ENCODE measurements around the gene ITGA8. TPM values are rescaled to one million over a fixed set of nuclear protein-coding genes. Genes with fewer than 3 reads are reported as not detected.

The ITGA8 gene
- total and polyA plus RNA-seq, 2 of the 13 experiments (the other 11 are each of a cell fraction or from before 2014, with no cell fraction given), result not detected

GRCh38 chr10:15485027-15485426 lies 234.7 kb downstream of the ITGA8 start:
- TF ChIP-seq ZNF598 (CRISPR knock-in tag; IDR thresholded peaks at IDR 0.05; ENCODE audit: borderline replicate concordance) (no peak), ZNF180 (CRISPR knock-in tag; IDR thresholded peaks at IDR 0.05; ENCODE audit: borderline replicate concordance, low read depth) (no peak), GATAD1 (CRISPR knock-in tag; IDR thresholded peaks at IDR 0.05) (no peak), HOXD1 (CRISPR knock-in tag; IDR thresholded peaks at IDR 0.05) (no peak), ZMYM4 (CRISPR knock-in tag; IDR thresholded peaks at IDR 0.05) (no peak), TMF1 (CRISPR knock-in tag; IDR thresholded peaks at IDR 0.05; ENCODE audit: low read depth) (no peak), KMT2B (CRISPR knock-in tag; IDR thresholded peaks at IDR 0.05) (no peak), ZNF550 (CRISPR knock-in tag; IDR thresholded peaks at IDR 0.05; ENCODE audit: borderline replicate concordance) (no peak), ZNF441 (CRISPR knock-in tag; IDR thresholded peaks at IDR 0.05; ENCODE audit: borderline replicate concordance) (no peak), ZNF33B (CRISPR knock-in tag; IDR thresholded peaks at IDR 0.05) (no peak), FUBP1 (CRISPR knock-in tag; IDR thresholded peaks at IDR 0.05; ENCODE audit: borderline replicate concordance) (no peak), ZNF629 (CRISPR knock-in tag; conservative IDR thresholded peaks at IDR 0.05) (no peak), SMYD3 (CRISPR knock-in tag; IDR thresholded peaks at IDR 0.05) (no peak), RFX1 (IDR thresholded peaks at IDR 0.05) (no peak), GMEB2 (CRISPR knock-in tag; IDR thresholded peaks at IDR 0.05; ENCODE audit: low read depth) (no peak), ZNF512 (CRISPR knock-in tag; IDR thresholded peaks at IDR 0.05) (no peak)
- ChIA-PET CTCF (ENCODE audit: low intra/inter-chr PET ratio, low total read pairs) (no interaction called here), POLR2A (no interaction called here)
- 0 out of 5 replicates have a peak, but pooled peaks cover 0 to 6% of the 10 kb centered on the region in 2 experiments for H3K27me3 ChIP-seq (ENCODE audit: control insufficient read depth in 1 of 2, insufficient read depth in 2 of 2, low read length in 2 of 2)
- no peak overlapping the region for H3K4me3 ChIP-seq (replicated peaks in 1 of 3; ENCODE audit: insufficient read depth in 1 of 3, low read depth in 2 of 3, low read length in 3 of 3)
- WGBS (ENCODE audit: low lambda C conversion rate), result 0% methylated on average over 3 of the region's 3 CpGs
- H3K36me3 ChIP-seq (replicated peaks in 1 of 2; ENCODE audit: control insufficient read depth in 1 of 2, insufficient read depth in 2 of 2, low read length in 2 of 2), result no peaks in the 10 kb centered on the region
- in situ Hi-C loops (cut with HindIII; ENCODE audit: extremely low pct_ligation_motif_present, low pct_unique_long_range_greater_than_20kb) (no loop called here), intact Hi-C loops (cut with micrococcal nuclease; ENCODE audit: unreplicated experiment) (no loop called here)
- ATAC-seq (no peak), DNase-seq (ENCODE audit: low spot score) (no peak), FAIRE-seq (no peak)
- no peaks in the 10 kb centered on the region for H3K9me3 ChIP-seq (ENCODE audit: low read length)
- no peaks in the 10 kb centered on the region for H4K20me1 ChIP-seq (ENCODE audit: insufficient read depth, low read length)
- no peaks in the 10 kb centered on the region for H3K79me2 ChIP-seq (ENCODE audit: insufficient read depth, low read length)
- BruUV-seq (replicated peaks), result no TSS peak
- H3K4me1 ChIP-seq (ENCODE audit: insufficient read depth, low read length), result no peaks in the 10 kb centered on the region
- no peak overlapping the region for H3K4me2 ChIP-seq (ENCODE audit: low read depth, low read length)
- H3K9ac ChIP-seq (ENCODE audit: insufficient read depth, low read depth, low read length), result no peak overlapping the region
- H2AFZ ChIP-seq (ENCODE audit: low read length), result no peak overlapping the region
- no peak overlapping the region for H3K27ac ChIP-seq (ENCODE audit: extremely low read length, insufficient read depth, low read length)

All from HepG2 (cell line).